OCI-LY7 (cell line): ENCODE measurements around the gene SRGAP2B. TPM values are rescaled to one million over a fixed set of nuclear protein-coding genes. Genes with fewer than 3 reads are reported as not detected.
"Not testable (repeated sequence)": the region's sequence is repeated elsewhere in the genome, so short reads cannot be mapped to it uniquely, and the experiment has no call there.

Experiments
- BruUV-seq: library from RNA; stranded (reverse); fragments of 400-500 nt; replicated peaks from 2 replicates; lab custom pipeline; 2021; lab: Mats Ljungman, UMichigan
- CTCF ChIA-PET: fragments of 300-600 bp; sonication (Branson Sonifier 250); formaldehyde crosslinking; loops from one replicate; lab custom pipeline; 2022; ENCODE audit warnings: antibody characterized with exemption; ENCODE audit not compliant: unreplicated experiment; lab: Charles Lee
- POLR2A ChIA-PET: fragments of 300-600 bp; sonication (Branson Sonifier 250); formaldehyde crosslinking; loops from one replicate; lab custom pipeline; 2022; ENCODE audit warnings: antibody characterized with exemption; lab: Charles Lee
- DNase-seq: peaks from one replicate; pipeline ENCODE4 v3.0.0-alpha.2; 2015; ENCODE audit warnings: low spot score
- H2AFZ ChIP-seq: fragments of 200-600 bp; sonication (generic), shearing (Covaris generic); 2 replicates; pipeline ENCODE4 v1.6.1; 2014; ENCODE audit warnings: mild to moderate bottlenecking, antibody characterized with exemption, low read length, moderate library complexity
- H3K27ac ChIP-seq: fragments of 200-600 bp; sonication (generic); 2 replicates; pipeline ENCODE4 v1.5.1; 2014; ENCODE audit warnings: mixed run types, low read depth, mild to moderate bottlenecking, moderate library complexity, low read length, inconsistent platforms; ENCODE audit not compliant: poor library complexity, severe bottlenecking
- H3K36me3 ChIP-seq: fragments of 200-600 bp; sonication (generic); 2 replicates; pipeline ENCODE4 v1.6.1; 2014; ENCODE audit warnings: mild to moderate bottlenecking, antibody characterized with exemption, low read length, moderate library complexity, mixed read lengths; ENCODE audit not compliant: insufficient read depth
- H3K4me1 ChIP-seq: fragments of 200-600 bp; sonication (generic); 2 replicates; pipeline ENCODE4 v1.5.1; 2014; ENCODE audit warnings: mild to moderate bottlenecking, low read length; ENCODE audit not compliant: insufficient read depth, poor library complexity, severe bottlenecking
- H3K4me2 ChIP-seq: fragments of 200-600 bp; sonication (generic); 2 replicates; pipeline ENCODE4 v1.6.1; 2014; ENCODE audit warnings: mild to moderate bottlenecking, low read length
- H3K4me3 ChIP-seq: fragments of 200-600 bp; sonication (generic); 2 replicates; pipeline ENCODE4 v1.5.1; 2014; ENCODE audit warnings: mild to moderate bottlenecking, low read depth, low read length; ENCODE audit not compliant: poor library complexity, severe bottlenecking
- H3K79me2 ChIP-seq: fragments of 200-600 bp; sonication (generic); 2 replicates; pipeline ENCODE4 v1.6.1; 2016; ENCODE audit warnings: low read depth, mild to moderate bottlenecking, low read length, moderate library complexity, mixed read lengths; ENCODE audit not compliant: insufficient read depth
- H3K9me2 ChIP-seq: fragments of 200-600 bp; sonication (generic); 2 replicates; pipeline ENCODE4 v1.6.1; 2016; ENCODE audit warnings: mild to moderate bottlenecking, low read length, mixed read lengths; ENCODE audit not compliant: insufficient read depth
- H3K9me3 ChIP-seq: fragments of 200-600 bp; sonication (generic); 2 replicates; pipeline ENCODE4 v1.6.1; 2014; ENCODE audit warnings: mild to moderate bottlenecking, mixed run types, low read length, mixed read lengths
- H4K20me1 ChIP-seq: fragments of 200-600 bp; sonication (generic); 2 replicates; pipeline ENCODE4 v1.6.1; 2014; ENCODE audit warnings: mild to moderate bottlenecking, antibody characterized with exemption, low read length, moderate library complexity, mixed read lengths; ENCODE audit not compliant: insufficient read depth
- intact Hi-C: fragments of 100-400 bp; cut with micrococcal nuclease; formaldehyde crosslinking; loops from one replicate; pipeline ENCODE4 v1.10.0; 2022; ENCODE audit not compliant: unreplicated experiment
- total RNA-seq, 2 experiments: library from RNA; depleted of rRNA in 1 of 2; stranded (reverse); fragments of >200 nt in 1 of 2; shearing (Covaris generic) in 1 of 2; gene quantifications; 2 replicates each; pipeline ENCODE4 v1.2.3, GENCODE V29; 2014 to 2022

The SRGAP2B gene
- total RNA-seq, 2 experiments from 2014 or later = 22.1 to 36.5 TPM

- H3K4me2 ChIP-seq, BruUV-seq, CTCF ChIA-PET, H4K20me1 ChIP-seq, intact Hi-C loops, H3K9me2 ChIP-seq, DNase-seq, POLR2A ChIA-PET, H3K79me2 ChIP-seq, H2AFZ ChIP-seq, H3K27ac ChIP-seq, H3K4me1 ChIP-seq, H3K4me3 ChIP-seq, H3K36me3 ChIP-seq, H3K9me3 ChIP-seq: not testable (repeated sequence)
Measured at GRCh38 chr1:144913458-144913857, 181.7 kb downstream of the SRGAP2B start.

DNA sequence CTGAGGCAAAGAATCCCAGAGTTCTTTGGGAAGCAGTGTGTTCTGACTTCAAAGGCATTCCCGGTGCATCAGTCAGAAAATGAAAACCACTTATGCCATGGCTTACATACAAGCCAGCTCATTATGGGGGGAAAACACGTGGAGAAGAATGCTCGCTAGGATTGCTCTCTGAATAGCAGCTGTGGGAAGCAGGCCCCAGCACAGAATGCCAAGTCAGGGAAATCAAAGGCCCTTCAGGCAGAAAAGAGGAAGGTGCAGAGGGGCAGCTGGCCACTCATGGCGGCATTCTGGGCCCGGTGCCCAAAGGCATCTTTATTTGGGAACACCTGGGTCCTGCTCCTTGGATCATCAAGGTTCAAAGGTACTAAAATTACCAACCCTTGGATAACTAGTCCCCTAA, 184.4 kb downstream of the SRGAP2B start:
- intact Hi-C loops, H3K4me2 ChIP-seq, H2AFZ ChIP-seq, H3K4me1 ChIP-seq, H3K9me3 ChIP-seq, H3K4me3 ChIP-seq, H4K20me1 ChIP-seq, POLR2A ChIA-PET, H3K9me2 ChIP-seq, DNase-seq, CTCF ChIA-PET, H3K36me3 ChIP-seq, H3K79me2 ChIP-seq, H3K27ac ChIP-seq: not testable (repeated sequence)
- TSS peak; percentile 66 for BruUV-seq

DNA sequence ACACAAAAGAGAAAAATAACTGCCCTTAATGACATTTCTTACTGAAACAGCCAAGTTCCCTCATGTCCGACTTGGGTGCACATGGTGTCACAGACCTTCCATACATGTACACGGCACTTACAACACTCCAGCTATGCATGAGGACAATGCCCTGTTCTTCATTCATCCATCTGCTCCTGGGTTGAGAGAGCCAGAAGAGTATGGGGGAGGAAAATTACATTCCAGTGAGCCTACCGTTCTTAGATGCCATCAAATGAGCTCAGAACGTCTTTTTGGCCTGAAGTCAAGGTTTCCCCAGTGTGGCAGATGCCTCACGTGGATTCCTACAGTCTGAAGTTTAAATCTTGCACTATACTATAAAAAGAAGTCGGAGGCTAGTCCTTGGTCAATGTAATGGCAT, 194.3 kb downstream of the SRGAP2B start:
- H3K9me3 ChIP-seq, CTCF ChIA-PET, BruUV-seq, H2AFZ ChIP-seq, H3K79me2 ChIP-seq, H3K4me2 ChIP-seq, H3K4me3 ChIP-seq, intact Hi-C loops, H4K20me1 ChIP-seq, POLR2A ChIA-PET, H3K4me1 ChIP-seq, H3K9me2 ChIP-seq, DNase-seq, H3K36me3 ChIP-seq, H3K27ac ChIP-seq: not testable (repeated sequence)

GRCh38 chr1:144894454-144895201, 200.5 kb downstream of the SRGAP2B start:
- H3K4me3 ChIP-seq, intact Hi-C loops, H4K20me1 ChIP-seq, H3K4me2 ChIP-seq, CTCF ChIA-PET, H3K9me2 ChIP-seq, H3K27ac ChIP-seq, H3K4me1 ChIP-seq, H3K9me3 ChIP-seq, H3K36me3 ChIP-seq, POLR2A ChIA-PET, DNase-seq, BruUV-seq, H2AFZ ChIP-seq, H3K79me2 ChIP-seq: not testable (repeated sequence)

DNA sequence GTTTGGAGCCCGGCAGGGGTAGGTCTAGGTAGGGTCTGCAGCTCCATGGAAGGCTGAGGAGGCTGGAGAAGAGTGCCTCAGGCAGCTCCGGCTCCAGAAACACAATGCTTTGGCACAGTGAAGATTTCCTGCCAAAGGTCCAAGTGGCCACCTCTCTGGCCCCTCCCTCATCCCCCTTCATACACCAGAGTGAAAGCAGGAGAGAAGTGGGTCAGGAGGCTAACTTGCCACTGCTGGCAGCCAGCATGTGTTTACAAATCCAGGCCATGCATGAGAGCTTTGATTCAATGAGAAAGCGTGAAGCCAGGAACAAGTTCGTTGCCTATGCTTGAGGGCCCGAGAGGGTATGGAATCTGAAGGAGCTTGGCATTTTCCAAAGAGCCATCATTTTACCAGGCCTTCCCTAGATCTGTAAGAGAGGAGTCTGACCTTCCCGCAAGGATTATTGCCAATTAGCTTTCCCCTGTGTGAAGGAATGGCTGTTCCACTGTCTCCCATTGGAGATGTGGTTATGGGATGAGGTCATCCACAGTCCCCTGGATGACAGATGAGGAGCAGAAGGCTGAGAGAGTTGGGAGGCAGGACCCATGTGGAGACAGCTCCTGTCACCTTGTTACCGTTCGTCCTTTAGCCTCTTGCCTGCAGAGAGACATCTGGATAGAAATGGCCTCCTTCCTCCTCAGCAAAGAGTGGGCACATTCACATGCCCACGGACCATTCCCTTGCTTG, 201.3 kb downstream of the SRGAP2B start:
- H3K9me3 ChIP-seq, H3K27ac ChIP-seq, H3K79me2 ChIP-seq, H3K4me2 ChIP-seq, H3K9me2 ChIP-seq, H2AFZ ChIP-seq, POLR2A ChIA-PET, CTCF ChIA-PET, DNase-seq, H3K4me1 ChIP-seq, intact Hi-C loops, H3K4me3 ChIP-seq, H4K20me1 ChIP-seq, BruUV-seq, H3K36me3 ChIP-seq: not testable (repeated sequence)

GRCh38 chr1:144893062-144893461, 202.1 kb downstream of the SRGAP2B start:
- POLR2A ChIA-PET, H3K79me2 ChIP-seq, H4K20me1 ChIP-seq, BruUV-seq, H2AFZ ChIP-seq, DNase-seq, H3K4me3 ChIP-seq, H3K36me3 ChIP-seq, H3K4me1 ChIP-seq, H3K9me2 ChIP-seq, H3K9me3 ChIP-seq, H3K4me2 ChIP-seq, CTCF ChIA-PET, H3K27ac ChIP-seq, intact Hi-C loops: not testable (repeated sequence)
